Activated naive CD8-positive, alpha-beta T cell treated with anti-CD3 and anti-CD28 coated beads, Interleukin-2, amount 10 ng/mL, durations not matched to agents 7 days and 5 days (primary cell): Measurements from ENCODE around the gene SUPT4H1. TPM values are rescaled to one million over a fixed set of nuclear protein-coding genes. Genes with fewer than 3 reads are reported as not detected.

Experiments used
- ATAC-seq: fragments of 150-1000 bp; cut with Tn5 transposase; one replicate; pipeline ENCODE4 v1.10.0; 2021; ENCODE audit warnings: low read depth, moderate library complexity
- POLR2A ChIA-PET: fragments of 350-600 bp; sonication (Branson Sonifier 250); formaldehyde crosslinking; loops from one replicate; lab custom pipeline; 2021; ENCODE audit warnings: antibody characterized with exemption; lab: Charles Lee
- DNase-seq: peaks from one replicate; pipeline ENCODE4 v3.0.0; 2021
- H3K27ac Mint-ChIP-seq: one replicate; pipeline ENCODE4 v1.8.0; 2022; ENCODE audit warnings: mild to moderate bottlenecking, mixed read lengths
- H3K27me3 Mint-ChIP-seq: one replicate; pipeline ENCODE4 v1.8.0; 2022; ENCODE audit warnings: mild to moderate bottlenecking, moderate library complexity, mixed read lengths
- H3K36me3 Mint-ChIP-seq: one replicate; pipeline ENCODE4 v1.8.0; 2021; ENCODE audit warnings: mild to moderate bottlenecking, mixed read lengths
- H3K4me1 Mint-ChIP-seq: one replicate; pipeline ENCODE4 v1.8.0; 2021; ENCODE audit warnings: mixed read lengths
- H3K4me3 Mint-ChIP-seq: one replicate; pipeline ENCODE4 v1.8.0; 2022; ENCODE audit warnings: mild to moderate bottlenecking, moderate library complexity, mixed read lengths
- H3K9me3 Mint-ChIP-seq: one replicate; pipeline ENCODE4 v1.8.0; 2021; ENCODE audit warnings: mixed read lengths
- total RNA-seq, 2 experiments: library from RNA; stranded (reverse); gene quantifications; one replicate each; pipeline ENCODE4 v1.2.3, GENCODE V29; 2021

SUPT4H1 gene
- total RNA-seq, 2 experiments from 2014 or later: 66.4 to 70.2 TPM

- peaks cover 4% of the 10 kb centered on the region for H3K4me1 Mint-ChIP-seq
- no peak overlapping the region for H3K27ac Mint-ChIP-seq
- H3K4me3 Mint-ChIP-seq: no peak overlapping the region
- H3K9me3 Mint-ChIP-seq: no peaks in the 10 kb centered on the region
- ATAC-seq (no peak), DNase-seq (no peak)
- H3K36me3 Mint-ChIP-seq: no peaks in the 10 kb centered on the region
- POLR2A ChIA-PET: interaction anchor here (0.9 kb wide), 1 partner anchor 12 kb away, joined by 4 read pairs; no protein-coding TSS in a partner anchor
- no peaks in the 10 kb centered on the region for H3K27me3 Mint-ChIP-seq
Measured at GRCh38 chr17:58365185-58365979, 13.4 kb upstream of the SUPT4H1 start.

GRCh38 chr17:58364270-58364942 is 12.4 kb upstream of the SUPT4H1 start:
- peaks cover under 1% of the 10 kb centered on the region for H3K4me1 Mint-ChIP-seq
- H3K36me3 Mint-ChIP-seq: no peaks in the 10 kb centered on the region

DNA sequence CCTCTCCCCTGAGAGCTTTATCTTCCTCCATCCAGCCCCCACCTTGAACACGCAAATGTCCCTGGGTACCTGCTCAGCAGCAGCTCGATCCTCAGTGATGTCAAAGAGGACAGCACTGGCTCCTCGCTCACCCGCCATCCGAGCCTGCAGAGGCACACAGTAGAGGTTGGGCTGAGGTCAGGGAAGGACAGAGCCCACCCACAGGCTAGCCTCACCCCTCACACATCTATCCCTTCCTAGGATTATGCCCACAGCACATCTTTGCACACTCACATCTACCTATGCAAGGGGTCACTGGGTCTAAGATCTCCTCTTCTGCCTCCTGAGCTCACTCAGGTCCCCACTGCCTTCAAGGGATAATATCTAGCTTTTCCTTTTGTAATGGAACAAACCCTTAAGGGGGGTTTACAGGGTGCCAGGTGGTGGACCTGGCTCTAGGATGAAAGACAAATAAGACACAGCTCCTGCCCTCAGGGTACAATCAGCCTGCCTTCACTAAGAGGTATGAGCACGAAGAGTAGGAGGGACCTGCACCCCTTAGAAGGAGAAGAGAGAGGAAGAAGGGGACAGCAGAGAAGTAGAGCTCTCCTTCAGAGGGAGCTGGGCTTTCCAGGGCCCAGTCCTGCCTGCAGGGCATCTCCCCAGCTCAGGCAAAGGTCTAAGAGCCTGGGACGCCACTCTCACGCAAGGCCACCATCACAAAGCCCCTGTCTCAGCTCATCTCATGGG is 11.6 kb upstream of the SUPT4H1 start:
- Mint-ChIP-seq H3K4me1 (no peaks in the 10 kb centered on the region), H3K36me3 (no peaks in the 10 kb centered on the region), H3K27me3 (no peaks in the 10 kb centered on the region), H3K9me3 (no peaks in the 10 kb centered on the region), H3K27ac (no peak overlapping the region), H3K4me3 (no peak overlapping the region)
- DNase-seq (no peak), ATAC-seq (no peak)
- POLR2A ChIA-PET: interaction anchor here (1.7 to 2.1 kb wide), 3 partner anchors 9 to 36 kb away, joined by 4 to 10 read pairs (median 6); partner anchors contain the start of gene SUPT4H1

More at GRCh38 chr17:58364270-58364942, 12.4 kb upstream of the SUPT4H1 start:
- POLR2A ChIA-PET: interaction anchor here (1.7 to 2.1 kb wide), 3 partner anchors 10 to 37 kb away, joined by 4 to 10 read pairs (median 6); partner anchors contain the start of gene SUPT4H1
- H3K27me3 Mint-ChIP-seq: no peaks in the 10 kb centered on the region
- DNase-seq (no peak), ATAC-seq (no peak)
- H3K27ac Mint-ChIP-seq: no peak overlapping the region
- H3K9me3 Mint-ChIP-seq: no peaks in the 10 kb centered on the region
- no peak overlapping the region for H3K4me3 Mint-ChIP-seq

GRCh38 chr17:58362368-58363014 is 10.5 kb upstream of the SUPT4H1 start:
- Mint-ChIP-seq H3K9me3 (no peaks in the 10 kb centered on the region), H3K27ac (no peak overlapping the region), H3K4me3 (no peak overlapping the region), H3K36me3 (no peaks in the 10 kb centered on the region), H3K4me1 (no peaks in the 10 kb centered on the region), H3K27me3 (no peaks in the 10 kb centered on the region)
- POLR2A ChIA-PET: interaction anchor here (1.1 to 2.1 kb wide), 4 partner anchors 8 to 35 kb away, joined by 3 to 10 read pairs (median 5); partner anchors contain the start of gene SUPT4H1
- DNase-seq: no peak
- no peak for ATAC-seq

- DNase-seq (no peak), ATAC-seq (no peak)
- Mint-ChIP-seq H3K4me1 (peaks cover 2% of the 10 kb centered on the region), H3K9me3 (no peaks in the 10 kb centered on the region), H3K27ac (no peak overlapping the region), H3K27me3 (no peaks in the 10 kb centered on the region), H3K36me3 (peaks cover 2% of the 10 kb centered on the region), H3K4me3 (no peak overlapping the region)
- POLR2A ChIA-PET: interaction anchor here (0.9 kb wide), 1 partner anchor 9 kb away, joined by 3 read pairs; no protein-coding TSS in a partner anchor
Measured at GRCh38 chr17:58360296-58361063, 8.5 kb upstream of the SUPT4H1 start.

GRCh38 chr17:58358408-58359172 is 6.6 kb upstream of the SUPT4H1 start:
- Mint-ChIP-seq H3K36me3 (peaks cover 6% of the 10 kb centered on the region), H3K4me1 (peaks cover 5% of the 10 kb centered on the region), H3K27ac (no peak overlapping the region), H3K4me3 (no peak overlapping the region), H3K27me3 (no peaks in the 10 kb centered on the region), H3K9me3 (no peaks in the 10 kb centered on the region)
- DNase-seq: no peak
- POLR2A ChIA-PET: interaction anchor here (1.2 to 10.0 kb wide), 2 partner anchors 23 to 34 kb away, joined by 3 to 198 read pairs; partner anchors contain the start of gene TSPOAP1
- ATAC-seq: no peak

DNA sequence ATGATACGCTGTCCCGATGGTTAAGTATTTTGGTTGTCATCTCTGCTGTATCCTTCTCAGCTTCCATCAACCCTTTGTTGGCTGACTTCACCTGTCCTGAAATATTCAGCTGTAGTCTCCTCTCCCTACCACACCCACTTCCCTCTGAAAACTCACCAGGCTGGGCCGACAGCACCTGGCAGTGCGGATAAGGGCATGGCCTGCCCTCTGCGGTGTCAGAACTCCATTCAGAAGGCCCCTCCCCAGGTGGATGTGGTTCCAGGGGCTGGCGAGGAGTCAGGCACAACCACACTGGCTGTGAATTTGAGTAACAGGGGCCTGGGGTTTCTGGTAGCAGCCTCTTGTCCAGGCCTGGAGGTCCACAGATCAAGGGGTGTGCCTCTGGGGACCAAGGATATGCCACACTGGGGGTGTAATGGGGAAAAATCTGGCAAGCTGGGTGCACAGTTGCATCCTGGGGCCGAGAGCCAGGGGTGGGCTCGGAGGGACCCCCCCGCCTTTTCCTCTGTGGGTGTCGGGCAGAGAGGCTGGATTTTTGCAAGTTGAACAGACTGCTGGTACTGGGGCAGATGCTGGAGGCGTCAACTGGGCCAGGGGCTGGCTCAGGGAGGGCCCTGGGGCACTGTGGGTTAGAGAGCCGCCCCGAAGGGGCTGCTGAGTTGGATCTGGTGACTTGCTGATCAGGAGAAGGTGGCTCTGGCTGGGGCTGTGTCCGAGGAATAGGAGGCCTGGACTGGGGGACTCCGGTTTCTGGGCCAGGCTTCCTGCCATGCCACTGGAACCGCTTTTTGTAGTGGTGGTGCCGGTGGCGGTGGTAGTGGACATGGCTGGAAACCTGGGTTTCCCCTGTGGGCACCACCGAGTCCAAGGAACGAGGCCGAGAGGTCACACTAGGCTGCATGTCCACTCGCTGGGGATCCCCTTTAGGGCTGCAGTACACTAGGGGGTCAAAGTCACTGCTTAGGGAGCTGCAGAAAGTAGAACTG is 5.6 kb upstream of the SUPT4H1 start:
- Mint-ChIP-seq H3K27ac (no peak overlapping the region), H3K27me3 (no peaks in the 10 kb centered on the region), H3K4me1 (peaks cover 14% of the 10 kb centered on the region), H3K4me3 (no peak overlapping the region), H3K9me3 (no peaks in the 10 kb centered on the region), H3K36me3 (peaks cover 6% of the 10 kb centered on the region)
- DNase-seq (no peak), ATAC-seq (no peak)
- POLR2A ChIA-PET: interaction anchor here (8.9 to 10.0 kb wide), 2 partner anchors 20 to 33 kb away, joined by 198 to 490 read pairs; partner anchors contain the start of gene TSPOAP1

GRCh38 chr17:58356231-58356630 is 4.2 kb upstream of the SUPT4H1 start:
- ATAC-seq: no peak
- DNase-seq: no peak
- POLR2A ChIA-PET: interaction anchor here (8.9 to 10.0 kb wide), 2 partner anchors 19 to 31 kb away, joined by 198 to 490 read pairs; partner anchors contain the start of gene TSPOAP1
- Mint-ChIP-seq H3K27ac (no peak overlapping the region), H3K9me3 (no peaks in the 10 kb centered on the region), H3K4me1 (peaks cover 20% of the 10 kb centered on the region), H3K36me3 (peaks cover 13% of the 10 kb centered on the region), H3K27me3 (no peaks in the 10 kb centered on the region), H3K4me3 (no peak overlapping the region)

GRCh38 chr17:58354541-58355216 is 2.7 kb upstream of the SUPT4H1 start:
- H3K9me3 Mint-ChIP-seq: no peaks in the 10 kb centered on the region
- POLR2A ChIA-PET: interaction anchor here (0.6 to 10.0 kb wide), 6 partner anchors 9 to 63 kb away, joined by 4 to 490 read pairs (median 6); partner anchors contain the start of genes RNF43 and TSPOAP1
- peaks cover 14% of the 10 kb centered on the region for H3K36me3 Mint-ChIP-seq
- no peaks in the 10 kb centered on the region for H3K27me3 Mint-ChIP-seq
- H3K4me1 Mint-ChIP-seq: peaks cover 26% of the 10 kb centered on the region
- no peak overlapping the region for H3K4me3 Mint-ChIP-seq
- peak overlapping the region; percentile 76 for H3K27ac Mint-ChIP-seq
- no peak for DNase-seq
- no peak for ATAC-seq

- peak overlapping the region; percentile 100 for H3K4me3 Mint-ChIP-seq
- H3K27ac Mint-ChIP-seq: peak overlapping the region; percentile 86
- H3K4me1 Mint-ChIP-seq: peaks cover 37% of the 10 kb centered on the region
- ATAC-seq (no peak), DNase-seq (no peak)
- H3K36me3 Mint-ChIP-seq: peaks cover 27% of the 10 kb centered on the region
- H3K9me3 Mint-ChIP-seq: no peaks in the 10 kb centered on the region
- H3K27me3 Mint-ChIP-seq: no peaks in the 10 kb centered on the region
- POLR2A ChIA-PET: interaction anchor here (1.0 to 10.0 kb wide), 11 partner anchors 10 to 675 kb away, joined by 3 to 490 read pairs (median 10); partner anchors contain the start of genes RNF43 and TSPOAP1
Measured at GRCh38 chr17:58353389-58353825, 1.4 kb upstream of the SUPT4H1 start.
